HEK293 (cell line): Measurements from ENCODE around the gene CHMP5.

Experiments used
- CTCF ChIA-PET: fragments of 350-600 bp; formaldehyde crosslinking; extraction: SDS; loops from one replicate; lab custom pipeline; 2021; ENCODE audit warnings: antibody characterized with exemption; lab: Yijun Ruan, JAX
- POLR2A ChIA-PET: fragments of 300-600 bp; formaldehyde crosslinking; extraction: SDS; loops from one replicate; lab custom pipeline; 2020; ENCODE audit warnings: antibody characterized with exemption, inconsistent platforms; lab: Yijun Ruan, JAX
- H3K27ac ChIP-seq: fragments of 200-500 bp; sonication (Bioruptor generic); 2 replicates; pipeline ENCODE4 v1.5.1; 2014; ENCODE audit warnings: low read depth, low read length, control low read depth, inconsistent platforms; ENCODE audit errors: extremely low read depth
- H3K36me3 ChIP-seq, 2 experiments: fragments of 200-500 bp in 1 of 2; sonication (Bioruptor generic) in 1 of 2; 1 replicate in 1 of 2; 2 replicates in 1 of 2; pipeline ENCODE4 v1.5.1; 2014 to 2017; ENCODE audit warnings: inconsistent platforms in 2 of 2, low read length in 2 of 2; ENCODE audit not compliant: control insufficient read depth in 2 of 2, insufficient read depth in 1 of 2
- H3K4me1 ChIP-seq: fragments of 200-500 bp; sonication (Bioruptor generic); 2 replicates; pipeline ENCODE4 v1.5.1; 2014; ENCODE audit warnings: mild to moderate bottlenecking, low read length, inconsistent platforms; ENCODE audit not compliant: control insufficient read depth, insufficient read depth
- H3K4me3 ChIP-seq: 2 replicates; pipeline ENCODE4 v1.5.1; 2011; ENCODE audit warnings: low read depth, mild to moderate bottlenecking, control low read depth, low read length, moderate library complexity
- H3K9me3 ChIP-seq: fragments of 200-500 bp; sonication (Bioruptor generic); 2 replicates; pipeline ENCODE4 v1.5.1; 2014; ENCODE audit warnings: low read depth, low read length, inconsistent platforms; ENCODE audit not compliant: control insufficient read depth, insufficient read depth
- BCL11B ChIP-seq: fragments of 450-650 bp; formaldehyde crosslinking; IDR thresholded peaks from 2 replicates; pipeline ENCODE4 v1.5.1; 2016; ENCODE audit warnings: low read depth, missing biosample characterization, missing genetic modification characterization
- GLI4 ChIP-seq: fragments of 450-650 bp; formaldehyde crosslinking; IDR thresholded peaks from 2 replicates; pipeline ENCODE4 v1.5.1; 2016; ENCODE audit warnings: missing biosample characterization, missing genetic modification characterization
- HOXC10 ChIP-seq: sonication (generic); formaldehyde crosslinking; IDR thresholded peaks from 2 replicates; pipeline ENCODE4 v1.8.1; 2023; ENCODE audit warnings: mild to moderate bottlenecking, missing genetic modification reagents
- PRDM1 ChIP-seq: fragments of 450-650 bp; formaldehyde crosslinking; IDR thresholded peaks from 2 replicates; pipeline ENCODE4; 2016; ENCODE audit warnings: missing biosample characterization, missing genetic modification characterization
- PRDM6 ChIP-seq: fragments of 450-650 bp; formaldehyde crosslinking; IDR thresholded peaks from 2 replicates; pipeline ENCODE4 v1.5.1; 2017; ENCODE audit warnings: missing biosample characterization, missing genetic modification characterization
- RBAK ChIP-seq: fragments of 450-650 bp; formaldehyde crosslinking; IDR thresholded peaks from 2 replicates; pipeline ENCODE4 v1.5.1; 2016; ENCODE audit warnings: missing biosample characterization, missing genetic modification characterization
- SETDB1 ChIP-seq: IDR thresholded peaks from one replicate; pipeline ENCODE4 v1.6.1; 2017; ENCODE audit warnings: mild to moderate bottlenecking, low read length, moderate library complexity, mixed read lengths; ENCODE audit not compliant: insufficient read length
- SP3 ChIP-seq: fragments of 450-650 bp; formaldehyde crosslinking; IDR thresholded peaks from 2 replicates; pipeline ENCODE4 v1.5.1; 2016; ENCODE audit warnings: missing biosample characterization, missing genetic modification characterization
- TRIM28 ChIP-seq: IDR thresholded peaks from 2 replicates; pipeline ENCODE4 v1.6.1; 2011; ENCODE audit warnings: low read length, control low read depth, borderline replicate concordance
- YY2 ChIP-seq: fragments of 450-650 bp; formaldehyde crosslinking; IDR thresholded peaks from 2 replicates; pipeline ENCODE4 v1.5.1; 2016; ENCODE audit warnings: missing biosample characterization, missing genetic modification characterization
- ZBTB17 ChIP-seq: fragments of 450-650 bp; formaldehyde crosslinking; IDR thresholded peaks from 2 replicates; pipeline ENCODE4 v1.5.1; 2016; ENCODE audit warnings: missing biosample characterization, missing genetic modification characterization
- ZBTB20 ChIP-seq: fragments of 450-650 bp; formaldehyde crosslinking; IDR thresholded peaks from 2 replicates; pipeline ENCODE4 v1.5.1; 2016; ENCODE audit warnings: missing biosample characterization, missing genetic modification characterization
- ZBTB48 ChIP-seq: fragments of 450-650 bp; formaldehyde crosslinking; IDR thresholded peaks from 2 replicates; pipeline ENCODE4 v1.5.1; 2016; ENCODE audit warnings: missing biosample characterization, missing genetic modification characterization
- ZNF121 ChIP-seq: fragments of 450-650 bp; formaldehyde crosslinking; IDR thresholded peaks from 2 replicates; pipeline ENCODE4 v1.5.1; 2016; ENCODE audit warnings: missing biosample characterization, missing genetic modification characterization
- ZNF169 ChIP-seq: fragments of 450-650 bp; formaldehyde crosslinking; IDR thresholded peaks from 2 replicates; pipeline ENCODE4 v1.5.1; 2016; ENCODE audit warnings: missing biosample characterization, missing genetic modification characterization
- ZNF18 ChIP-seq: fragments of 450-650 bp; formaldehyde crosslinking; IDR thresholded peaks from 2 replicates; pipeline ENCODE4 v1.5.1; 2016; ENCODE audit warnings: missing biosample characterization, missing genetic modification characterization
- ZNF23 ChIP-seq: fragments of 450-650 bp; formaldehyde crosslinking; IDR thresholded peaks from 2 replicates; pipeline ENCODE4 v1.5.1; 2016; ENCODE audit warnings: missing biosample characterization, missing genetic modification characterization, borderline replicate concordance
- ZNF239 ChIP-seq: fragments of 450-650 bp; formaldehyde crosslinking; IDR thresholded peaks from 2 replicates; pipeline ENCODE4 v1.5.1; 2016; ENCODE audit warnings: missing biosample characterization, missing genetic modification characterization
- ZNF335 ChIP-seq: fragments of 450-650 bp; formaldehyde crosslinking; conservative IDR thresholded peaks from 2 replicates; pipeline ENCODE4 v1.5.1; 2016; ENCODE audit warnings: missing biosample characterization, missing genetic modification characterization
- ZNF394 ChIP-seq: fragments of 450-650 bp; formaldehyde crosslinking; IDR thresholded peaks from 2 replicates; pipeline ENCODE4 v1.5.1; 2016; ENCODE audit warnings: missing biosample characterization, missing genetic modification characterization, mild to moderate bottlenecking, moderate library complexity, borderline replicate concordance
- ZNF426 ChIP-seq: fragments of 450-650 bp; formaldehyde crosslinking; IDR thresholded peaks from 2 replicates; pipeline ENCODE4 v1.5.1; 2017; ENCODE audit warnings: missing biosample characterization, missing genetic modification characterization, mild to moderate bottlenecking, inconsistent platforms, moderate library complexity
- ZNF529 ChIP-seq: fragments of 450-650 bp; formaldehyde crosslinking; IDR thresholded peaks from 2 replicates; pipeline ENCODE4 v1.5.1; 2017; ENCODE audit warnings: missing genetic modification characterization, missing biosample characterization; ENCODE audit not compliant: insufficient replicate concordance
- ZNF645 ChIP-seq: fragments of 450-650 bp; formaldehyde crosslinking; IDR thresholded peaks from 2 replicates; pipeline ENCODE4; 2016; ENCODE audit warnings: missing biosample characterization, missing genetic modification characterization
- ZNF677 ChIP-seq: fragments of 450-650 bp; IDR thresholded peaks from 2 replicates; pipeline ENCODE4 v1.5.0; 2018; ENCODE audit warnings: missing biosample characterization, mild to moderate bottlenecking, missing genetic modification characterization, moderate library complexity
- ZNF692 ChIP-seq: fragments of 450-650 bp; formaldehyde crosslinking; IDR thresholded peaks from 2 replicates; pipeline ENCODE4 v1.5.1; 2016; ENCODE audit warnings: missing biosample characterization, missing genetic modification characterization
- ZNF776 ChIP-seq: fragments of 450-650 bp; formaldehyde crosslinking; IDR thresholded peaks from 2 replicates; pipeline ENCODE4 v1.5.0; 2017; ENCODE audit warnings: missing biosample characterization, missing genetic modification characterization, borderline replicate concordance
- ZNF785 ChIP-seq: fragments of 450-650 bp; formaldehyde crosslinking; IDR thresholded peaks from 2 replicates; pipeline ENCODE4 v1.5.1; 2016; ENCODE audit warnings: missing biosample characterization, missing genetic modification characterization

The CHMP5 gene

GRCh38 chr9:33264003-33264472 is 811 bp upstream of the CHMP5 start (continued):
- TF ChIP-seq PRDM1 (tag by site-specific recombination) = no peak
- no peak for TF ChIP-seq HOXC10 (CRISPR knock-in tag)
- TF ChIP-seq YY2 (tag by site-specific recombination) = peak; percentile 48; the same call in 1 of the 2 replicates

GRCh38 chr9:33265211-33265865 is 489 bp downstream of the CHMP5 start:
- Histone ChIP-seq H3K4me1 (peaks cover 3% of the 10 kb centered on the region; the same call in 1 of the 2 replicates), H3K27ac (peak overlapping the region; percentile 42; the same call in 1 of the 2 replicates), H3K9me3 (no peaks in the 10 kb centered on the region), H3K36me3 (peaks cover 11 to 62% of the 10 kb centered on the region in 2 experiments), H3K4me3 (peak overlapping the region; percentile 55)
- ChIA-PET CTCF (no interaction called here), POLR2A (interaction anchor here (1.1 kb wide), 1 partner anchor 25 kb away, joined by 7 read pairs; the partner anchor contains the start of gene NFX1)
- TF ChIP-seq ZBTB48 (tag by site-specific recombination) (peak; percentile 82), ZBTB17 (tag by site-specific recombination) (peak; percentile 86), SETDB1 (no peak), BCL11B (no peak), ZNF645 (no peak), GLI4 (tag by site-specific recombination) (no peak), ZNF23 (tag by site-specific recombination) (no peak), ZNF692 (tag by site-specific recombination) (no peak), ZNF239 (tag by site-specific recombination) (no peak), RBAK (tag by site-specific recombination) (no peak), ZNF426 (tag by site-specific recombination) (no peak), ZNF785 (tag by site-specific recombination) (no peak), ZNF776 (no peak), YY2 (tag by site-specific recombination) (no peak), PRDM6 (no peak), ZNF529 (no peak), ZBTB20 (peak; percentile 54), ZNF677 (tag by site-specific recombination) (no peak), ZNF169 (no peak), ZNF394 (tag by site-specific recombination) (no peak), SP3 (tag by site-specific recombination) (no peak), TRIM28 (no peak), ZNF335 (tag by site-specific recombination) (peak; percentile 36; the same call in 1 of the 2 replicates), ZNF18 (tag by site-specific recombination) (no peak), ZNF121 (no peak)
